ENCODE data around the gene OSTN. TPM values are rescaled to one million over a fixed set of nuclear protein-coding genes. Genes with fewer than 3 reads are reported as not detected.
"Not testable (repeated sequence)": the region's sequence is repeated elsewhere in the genome, so short reads cannot be mapped to it uniquely, and the experiment has no call there.

The OSTN gene
- total RNA-seq, 2 experiments from 2014 or later, result not detected

DNA sequence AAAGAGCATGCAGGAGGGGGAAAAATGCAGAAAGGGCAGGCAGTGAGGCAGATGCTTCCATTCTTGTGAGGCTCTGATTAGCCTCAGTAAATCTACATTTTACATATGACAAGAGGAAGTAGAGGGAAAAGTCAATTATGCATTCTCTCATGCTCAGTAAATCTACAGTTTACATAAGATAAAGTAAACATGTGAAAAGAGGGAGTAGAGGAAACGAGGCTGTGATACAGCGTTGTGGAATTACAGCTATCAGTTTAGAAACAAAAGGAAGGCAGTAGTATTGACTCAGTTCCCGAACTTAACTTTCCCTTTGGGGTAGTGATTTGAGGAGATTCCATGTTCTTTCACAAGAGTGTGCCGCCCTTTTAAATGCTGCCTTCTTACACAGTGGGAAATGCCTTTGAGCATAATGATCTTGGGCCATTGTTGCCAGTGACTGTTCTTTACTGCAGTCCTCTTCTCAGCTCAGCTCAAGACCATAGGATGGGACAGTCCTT, 39.3 kb downstream of the OSTN start:
- no peaks in the 10 kb centered on the region for H3K9me3 Mint-ChIP-seq
- CTCF ChIA-PET, result no interaction called here
- POLR2A ChIA-PET, result no interaction called here
- H3K36me3 Mint-ChIP-seq (ENCODE audit: low read depth), result no peaks in the 10 kb centered on the region
- DNase-seq, result no peak
- no peak overlapping the region for H3K4me3 Mint-ChIP-seq
- H3K4me1 Mint-ChIP-seq, result peaks cover 5% of the 10 kb centered on the region
- peaks cover 13% of the 10 kb centered on the region for H3K27me3 Mint-ChIP-seq
- no peak overlapping the region for H3K27ac Mint-ChIP-seq

DNA sequence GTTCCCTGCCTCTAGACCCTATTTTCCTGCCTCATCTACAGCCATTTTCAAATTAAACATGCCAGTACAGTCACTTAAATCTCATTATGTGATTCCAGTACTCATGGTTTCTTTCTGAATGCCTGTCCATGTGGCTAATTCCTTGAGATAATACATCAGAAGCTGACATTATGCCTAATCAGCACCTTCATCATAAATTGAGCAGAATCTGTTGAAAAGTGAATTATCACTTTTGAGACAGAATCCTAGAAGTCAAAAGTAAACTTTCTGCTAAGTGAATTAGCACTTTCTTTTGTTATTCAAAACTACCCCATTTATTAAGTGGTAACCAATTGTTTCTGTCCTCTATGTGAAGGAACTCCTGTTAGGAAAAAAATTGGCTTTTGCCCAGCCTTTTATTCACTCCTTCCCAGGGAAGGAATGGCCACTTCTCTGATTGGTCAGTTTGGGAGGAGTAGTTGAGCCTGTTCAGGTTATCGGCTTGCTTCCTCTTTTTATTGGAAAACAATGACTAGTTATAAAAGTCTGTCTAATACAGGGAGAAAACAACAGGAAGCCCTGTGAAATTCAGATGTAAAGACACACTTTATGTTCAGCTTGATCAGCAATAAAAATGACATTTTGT, 40.5 kb downstream of the OSTN start:
- Mint-ChIP-seq H3K27me3 (peaks cover 13% of the 10 kb centered on the region), H3K27ac (no peak overlapping the region), H3K36me3 (ENCODE audit: low read depth) (no peaks in the 10 kb centered on the region), H3K9me3 (no peaks in the 10 kb centered on the region), H3K4me3 (no peak overlapping the region), H3K4me1 (peaks cover 5% of the 10 kb centered on the region)
- CTCF ChIA-PET, result no interaction called here
- POLR2A ChIA-PET, result no interaction called here
- no peak for DNase-seq

DNA sequence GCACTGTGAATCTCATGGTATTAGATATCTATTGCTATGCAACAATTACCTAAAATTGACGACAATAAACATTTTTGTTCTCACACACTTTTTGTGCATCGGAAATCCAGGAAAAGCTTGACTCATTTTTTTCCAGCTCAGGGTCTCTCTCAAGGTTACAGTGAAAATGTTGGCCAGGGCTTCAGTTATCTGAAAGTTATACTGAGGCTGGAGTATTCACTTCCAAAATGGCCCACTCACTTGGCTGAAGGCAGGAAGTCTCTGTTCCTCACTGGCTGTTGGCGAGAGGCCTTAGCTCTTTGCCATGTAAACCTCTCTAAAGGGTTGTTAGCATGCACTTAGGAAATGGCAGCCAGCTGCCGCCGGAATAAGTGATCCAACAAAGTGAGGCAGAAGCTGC, 41.4 kb downstream of the OSTN start:
- ChIA-PET CTCF (no interaction called here), POLR2A (no interaction called here)
- Mint-ChIP-seq H3K36me3 (ENCODE audit: low read depth) (no peaks in the 10 kb centered on the region), H3K27me3 (peaks cover 11% of the 10 kb centered on the region), H3K27ac (no peak overlapping the region), H3K9me3 (no peaks in the 10 kb centered on the region), H3K4me3 (no peak overlapping the region), H3K4me1 (peaks cover 10% of the 10 kb centered on the region)
- no peak for DNase-seq

DNA sequence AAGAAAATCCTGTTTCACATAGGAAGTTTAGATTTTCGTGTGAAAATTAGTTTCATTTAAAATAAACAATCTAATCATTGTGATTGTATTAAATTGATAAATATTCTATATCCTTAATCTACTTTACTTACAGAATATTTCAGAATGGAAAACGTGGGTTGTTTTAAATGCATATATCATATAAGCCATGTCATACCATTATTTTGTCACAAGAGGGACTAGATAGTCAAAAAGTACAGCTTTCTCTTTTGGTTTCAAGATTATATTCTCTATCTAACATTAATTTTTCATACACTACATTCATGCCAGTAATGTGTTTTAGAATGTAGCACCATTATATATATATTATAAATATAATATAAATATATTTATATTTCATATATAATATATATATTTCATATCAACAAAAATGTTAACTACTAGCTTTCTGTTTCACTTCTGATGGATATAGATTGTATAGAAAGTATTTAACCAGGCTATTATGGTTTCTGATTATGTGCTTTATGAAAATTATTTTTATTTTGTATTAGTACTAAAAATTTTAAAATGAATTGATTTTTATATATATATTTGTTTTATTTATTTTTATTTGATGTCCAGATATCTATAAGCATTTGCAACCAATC, 45.3 kb downstream of the OSTN start:
- CTCF ChIA-PET, result no interaction called here
- no peaks in the 10 kb centered on the region for H3K36me3 Mint-ChIP-seq (ENCODE audit: low read depth)
- no peak for DNase-seq
- no peaks in the 10 kb centered on the region for H3K9me3 Mint-ChIP-seq
- H3K4me1 Mint-ChIP-seq, result peaks cover 14% of the 10 kb centered on the region
- no peak overlapping the region for H3K27ac Mint-ChIP-seq
- POLR2A ChIA-PET, result no interaction called here
- H3K27me3 Mint-ChIP-seq, result peaks cover 3% of the 10 kb centered on the region
- no peak overlapping the region for H3K4me3 Mint-ChIP-seq

DNA sequence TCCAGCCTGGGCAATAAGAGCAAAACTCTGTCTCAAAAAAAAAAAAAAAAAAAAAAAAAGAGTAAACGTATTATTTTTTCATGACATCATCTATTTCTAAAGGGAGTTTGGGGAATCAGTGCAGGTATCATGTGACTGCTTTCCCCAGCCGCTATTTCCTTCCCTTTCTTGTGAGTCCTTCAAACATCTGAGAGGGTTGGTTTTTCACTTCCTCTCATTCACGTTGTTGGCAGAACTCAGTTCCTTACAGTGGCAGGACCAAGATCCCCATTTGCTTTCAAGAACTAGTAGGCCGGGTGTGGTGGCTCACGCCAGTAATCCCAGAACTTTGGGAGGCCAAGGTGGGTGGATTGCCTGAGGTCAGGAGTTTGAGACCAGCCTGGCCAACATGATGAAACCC, 47.0 kb downstream of the OSTN start:
- H3K27me3 Mint-ChIP-seq; H3K27ac Mint-ChIP-seq; H3K4me3 Mint-ChIP-seq; H3K9me3 Mint-ChIP-seq; POLR2A ChIA-PET; H3K36me3 Mint-ChIP-seq (ENCODE audit: low read depth); CTCF ChIA-PET: not testable (repeated sequence)
- peaks cover 14% of the 10 kb centered on the region for H3K4me1 Mint-ChIP-seq
- DNase-seq, result peak; percentile 34

DNA sequence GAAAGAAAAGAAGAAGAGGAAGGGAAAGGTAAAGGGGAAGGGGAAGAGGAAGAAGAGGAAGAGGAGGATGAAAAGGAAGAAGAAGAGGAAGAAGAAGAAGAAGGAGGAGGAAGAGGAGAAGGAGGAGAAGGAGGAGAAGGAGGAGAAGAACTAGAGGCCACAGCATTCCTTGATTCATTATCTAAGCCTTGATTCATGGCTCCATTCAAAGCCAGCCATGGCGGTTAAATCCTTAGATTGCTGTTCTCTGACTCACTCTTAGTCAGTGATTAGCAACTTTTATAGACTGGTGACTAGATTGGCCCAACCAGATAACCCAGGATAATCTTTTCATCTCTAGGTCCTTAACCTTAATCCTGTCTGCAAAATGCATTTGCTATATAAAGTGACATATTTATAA, 47.6 kb downstream of the OSTN start:
- H3K4me3 Mint-ChIP-seq, result no peak overlapping the region
- DNase-seq, result no peak
- peaks cover 14% of the 10 kb centered on the region for H3K4me1 Mint-ChIP-seq
- no peak overlapping the region for H3K27ac Mint-ChIP-seq
- POLR2A ChIA-PET, result no interaction called here
- no peaks in the 10 kb centered on the region for H3K36me3 Mint-ChIP-seq (ENCODE audit: low read depth)
- no peaks in the 10 kb centered on the region for H3K9me3 Mint-ChIP-seq
- CTCF ChIA-PET, result no interaction called here
- H3K27me3 Mint-ChIP-seq, result peaks cover 1% of the 10 kb centered on the region

DNA sequence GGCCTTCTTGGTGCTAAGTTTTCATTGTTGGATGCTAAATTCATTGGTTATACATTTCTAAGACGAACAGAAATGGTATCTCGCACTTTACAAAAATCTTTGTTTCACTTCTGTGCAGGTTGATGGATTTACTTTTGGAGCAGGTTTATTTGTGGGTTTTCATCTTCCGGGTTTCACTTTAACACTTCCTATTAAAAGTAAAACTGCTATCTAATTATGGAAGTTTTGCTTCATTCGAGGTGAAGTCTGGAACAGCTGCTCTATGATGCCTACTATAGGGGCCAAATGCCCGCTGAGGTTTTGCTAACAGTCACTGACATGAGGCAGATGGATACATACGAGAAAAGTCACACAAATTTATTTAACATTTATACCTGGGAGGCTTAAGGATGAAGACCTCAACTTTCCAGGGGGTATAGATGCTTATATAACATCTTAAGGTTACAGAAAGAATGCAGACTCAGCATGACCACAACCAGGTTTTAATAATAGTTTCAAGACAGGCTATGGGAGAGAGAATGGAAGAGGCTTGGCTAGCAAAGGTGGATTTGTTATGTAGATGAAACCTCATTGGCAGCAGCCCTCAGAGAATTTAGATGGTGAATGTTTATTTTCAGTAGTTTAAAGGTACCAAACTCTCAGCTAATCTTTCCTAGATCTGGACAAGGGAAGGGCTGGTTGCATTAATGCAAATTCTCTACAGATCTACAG, 54.2 kb downstream of the OSTN start:
- H3K27ac Mint-ChIP-seq, result no peak overlapping the region
- no peaks in the 10 kb centered on the region for H3K36me3 Mint-ChIP-seq (ENCODE audit: low read depth)
- no peaks in the 10 kb centered on the region for H3K27me3 Mint-ChIP-seq
- no peak overlapping the region for H3K4me3 Mint-ChIP-seq
- H3K9me3 Mint-ChIP-seq, result no peaks in the 10 kb centered on the region
- ChIA-PET POLR2A (no interaction called here), CTCF (no interaction called here)
- no peak for DNase-seq
- H3K4me1 Mint-ChIP-seq, result no peaks in the 10 kb centered on the region

DNA sequence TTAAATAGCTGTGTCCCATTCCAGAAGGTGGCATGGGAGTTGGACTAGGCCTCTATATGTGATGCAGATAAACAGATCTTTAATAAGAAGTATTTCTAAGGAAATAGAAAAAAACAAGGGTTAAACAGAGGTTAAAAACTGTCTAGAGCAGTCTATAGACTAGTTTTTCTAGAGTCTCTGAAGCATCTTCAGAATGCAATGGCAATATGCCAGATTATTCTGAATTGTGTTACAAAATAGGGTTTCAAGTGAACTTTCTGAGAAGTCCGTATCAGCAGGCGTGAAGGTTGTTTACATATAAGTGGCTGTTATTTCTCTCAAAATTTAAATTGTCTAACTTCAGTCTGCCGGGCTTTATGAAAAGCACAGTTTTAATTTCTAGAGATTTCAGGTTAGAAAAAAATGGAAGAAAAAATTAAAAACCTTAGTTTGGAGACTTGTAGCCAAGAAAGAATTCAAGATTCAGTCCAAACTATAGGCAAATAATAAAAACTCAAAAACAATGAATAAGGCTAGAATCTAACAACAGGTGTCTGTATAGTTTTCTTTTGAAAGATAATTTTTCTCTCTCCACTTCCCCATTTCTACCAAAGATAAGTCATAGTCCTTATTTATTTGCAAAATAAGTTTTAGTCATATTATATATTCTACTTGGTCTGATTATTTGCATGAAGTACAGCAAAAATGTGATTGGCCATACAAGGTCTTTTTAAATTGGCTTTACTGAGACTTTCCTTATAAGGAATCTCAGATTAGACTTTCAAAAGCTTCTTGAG, 55.2 kb downstream of the OSTN start:
- no peak overlapping the region for H3K4me3 Mint-ChIP-seq
- no peaks in the 10 kb centered on the region for H3K9me3 Mint-ChIP-seq
- CTCF ChIA-PET, result no interaction called here
- POLR2A ChIA-PET, result no interaction called here
- H3K4me1 Mint-ChIP-seq, result no peaks in the 10 kb centered on the region
- H3K36me3 Mint-ChIP-seq (ENCODE audit: low read depth), result no peaks in the 10 kb centered on the region
- H3K27ac Mint-ChIP-seq, result no peak overlapping the region
- DNase-seq, result no peak
- H3K27me3 Mint-ChIP-seq, result no peaks in the 10 kb centered on the region

DNA sequence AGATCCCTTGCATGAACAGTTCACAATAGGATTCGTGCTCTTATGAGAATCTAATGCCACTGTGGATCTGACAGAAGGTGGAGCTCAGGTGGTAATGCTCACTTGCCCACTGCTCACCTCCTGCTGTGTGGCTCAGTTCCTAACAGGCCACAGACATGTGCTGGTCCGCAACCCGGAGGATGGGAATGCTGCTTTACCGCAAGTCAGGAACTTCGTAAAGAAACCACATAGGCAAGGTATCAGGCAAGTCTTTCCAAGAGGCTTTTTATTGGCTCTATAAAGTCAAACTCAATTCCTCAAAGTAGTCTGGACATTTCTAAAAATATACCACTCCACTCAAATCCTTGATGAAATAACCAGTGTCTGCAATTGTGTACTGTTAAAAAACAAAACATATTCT, 56.1 kb downstream of the OSTN start:
- Mint-ChIP-seq H3K4me3 (no peak overlapping the region), H3K27ac (no peak overlapping the region), H3K4me1 (no peaks in the 10 kb centered on the region), H3K9me3 (no peaks in the 10 kb centered on the region), H3K27me3 (no peaks in the 10 kb centered on the region), H3K36me3 (ENCODE audit: low read depth) (no peaks in the 10 kb centered on the region)
- ChIA-PET CTCF (no interaction called here), POLR2A (no interaction called here)
- DNase-seq, result no peak

DNA sequence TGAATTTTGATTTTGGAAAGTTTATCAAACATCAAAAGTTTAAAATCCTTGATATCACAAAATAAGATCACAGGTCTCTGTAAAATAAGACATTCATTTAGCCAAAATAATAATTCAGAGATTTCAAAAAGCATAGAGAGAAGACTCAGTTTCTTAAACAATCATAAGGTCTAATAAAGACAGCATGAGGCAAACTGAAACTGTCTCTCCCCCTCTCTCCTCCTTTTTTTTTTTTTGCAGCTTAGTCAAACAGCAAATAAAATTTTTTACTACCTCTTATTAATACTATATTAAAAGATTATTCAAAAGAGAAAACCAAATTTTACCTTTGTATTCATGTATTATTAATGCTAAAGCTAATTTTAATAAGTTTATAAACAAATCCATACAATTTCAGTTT, 57.4 kb downstream of the OSTN start:
- no peaks in the 10 kb centered on the region for H3K27me3 Mint-ChIP-seq
- no peak for DNase-seq
- ChIA-PET CTCF (no interaction called here), POLR2A (interaction anchor here (0.6 kb wide), 1 partner anchor 831 kb away, joined by 4 read pairs; no protein-coding TSS in a partner anchor)
- H3K9me3 Mint-ChIP-seq, result no peaks in the 10 kb centered on the region
- H3K4me1 Mint-ChIP-seq, result no peaks in the 10 kb centered on the region
- H3K27ac Mint-ChIP-seq, result no peak overlapping the region
- no peaks in the 10 kb centered on the region for H3K36me3 Mint-ChIP-seq (ENCODE audit: low read depth)
- no peak overlapping the region for H3K4me3 Mint-ChIP-seq

DNA sequence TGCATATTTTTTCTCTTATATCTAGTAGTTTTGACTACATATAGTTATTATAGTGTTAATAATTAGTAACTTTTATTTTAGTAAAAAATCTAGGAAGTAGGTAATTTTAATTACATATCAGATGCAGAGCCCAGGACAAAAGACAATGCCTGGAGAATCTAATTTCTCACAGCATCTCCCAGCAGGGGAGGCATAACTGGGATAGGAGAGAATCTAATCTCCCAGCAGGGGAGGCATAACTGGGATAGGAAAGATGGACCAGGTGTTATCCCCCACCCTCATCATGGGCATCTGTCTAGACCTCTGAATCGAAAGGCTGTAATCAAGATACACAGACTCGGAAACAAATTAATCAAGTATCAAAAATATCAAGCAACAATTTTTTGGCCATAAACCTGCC, 58.2 kb downstream of the OSTN start:
- Mint-ChIP-seq H3K27ac (no peak overlapping the region), H3K4me1 (no peaks in the 10 kb centered on the region), H3K9me3 (no peaks in the 10 kb centered on the region), H3K36me3 (ENCODE audit: low read depth) (no peaks in the 10 kb centered on the region), H3K27me3 (no peaks in the 10 kb centered on the region), H3K4me3 (no peak overlapping the region)
- CTCF ChIA-PET, result no interaction called here
- POLR2A ChIA-PET, result no interaction called here
- no peak for DNase-seq

DNA sequence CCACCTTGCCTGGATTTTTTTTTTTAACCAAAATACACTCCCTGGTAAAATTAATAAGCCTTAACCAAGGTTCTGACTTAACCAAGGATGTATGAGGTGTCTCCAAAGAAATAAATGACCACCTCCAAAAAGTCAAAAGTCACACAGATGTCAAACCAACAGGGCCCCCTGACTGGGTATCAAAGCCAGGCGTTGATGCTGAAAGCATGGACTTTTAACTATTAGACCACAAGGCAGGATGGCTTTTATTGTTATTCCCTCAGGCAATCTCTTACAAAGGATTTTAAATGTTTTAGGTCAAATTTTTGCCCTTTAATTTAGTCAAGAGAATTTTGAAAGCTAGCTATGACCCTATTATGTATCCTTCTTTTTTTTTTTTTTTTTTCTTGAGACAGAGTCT, 60.4 kb downstream of the OSTN start:
- Mint-ChIP-seq H3K4me3 (no peak overlapping the region), H3K9me3 (no peaks in the 10 kb centered on the region), H3K27me3 (peaks cover 2% of the 10 kb centered on the region), H3K4me1 (no peaks in the 10 kb centered on the region), H3K36me3 (ENCODE audit: low read depth) (no peaks in the 10 kb centered on the region), H3K27ac (no peak overlapping the region)
- ChIA-PET CTCF (no interaction called here), POLR2A (no interaction called here)
- no peak for DNase-seq

Measured in activated CD4-positive, alpha-beta T cell treated with anti-CD3 and anti-CD28 coated beads, Interleukin-2, amount 10 ng/mL, durations not matched to agents 7 days and 5 days (primary cell).